Liver (tissue), 9 donors: ENCODE results near the gene ZNF599. TPM values are rescaled to one million over a fixed set of nuclear protein-coding genes. Genes with fewer than 3 reads are reported as not detected.

ENCODE experiments used
- DNase-seq: peaks from one replicate; pipeline ENCODE4 v3.0.0-alpha.2; 2017; ENCODE audit warnings: low spot score
- H3K27ac ChIP-seq, 2 donors: one replicate each; pipeline ENCODE4 v1.7.0; 2013; ENCODE audit warnings: inconsistent platforms in 2 of 2, low read length in 2 of 2, control low read depth in 1 of 2, low read depth in 1 of 2, mild to moderate bottlenecking in 1 of 2
- H3K27me3 ChIP-seq, 4 donors: one replicate each; pipeline versions ENCODE4 v1.6.1 to v1.7.0; 2013; ENCODE audit warnings: low read length in 3 of 4, inconsistent platforms in 1 of 4, mild to moderate bottlenecking in 1 of 4, moderate library complexity in 1 of 4; ENCODE audit not compliant: control insufficient read depth in 4 of 4, insufficient read depth in 4 of 4
- H3K36me3 ChIP-seq, 4 donors: one replicate each; pipeline versions ENCODE4 v1.6.1 to v1.7.0; 2013; ENCODE audit warnings: low read length in 3 of 4, mild to moderate bottlenecking in 3 of 4, low read depth in 1 of 4, moderate library complexity in 1 of 4; ENCODE audit not compliant: control insufficient read depth in 4 of 4, insufficient read depth in 3 of 4
- H3K4me1 ChIP-seq, 4 donors: one replicate each; pipeline versions ENCODE4 v1.6.1 to v1.7.0; 2013; ENCODE audit warnings: low read length in 3 of 4, mild to moderate bottlenecking in 3 of 4, moderate library complexity in 1 of 4; ENCODE audit not compliant: control insufficient read depth in 4 of 4, insufficient read depth in 4 of 4
- H3K4me3 ChIP-seq, 3 donors: one replicate each; pipeline versions ENCODE4 v1.6.1 to v1.7.0; 2013; ENCODE audit warnings: low read length in 3 of 3, control low read depth in 1 of 3, low read depth in 1 of 3, mild to moderate bottlenecking in 1 of 3
- H3K9ac ChIP-seq, 2 donors: one replicate each; pipeline ENCODE4 v1.7.0; 2013; ENCODE audit warnings: low read length in 2 of 2, mild to moderate bottlenecking in 2 of 2, moderate library complexity in 2 of 2, control low read depth in 1 of 2, low read depth in 1 of 2
- H3K9me3 ChIP-seq, 4 donors: one replicate each; pipeline versions ENCODE4 v1.6.1 to v1.7.0; 2013; ENCODE audit warnings: low read length in 3 of 4; ENCODE audit not compliant: control insufficient read depth in 4 of 4
- ATF3 ChIP-seq: IDR thresholded peaks from 2 replicates; pipeline ENCODE4 v1.6.1; 2016; ENCODE audit warnings: antibody characterized with exemption
- CTCF ChIP-seq: fragments of 150-350 bp; IDR thresholded peaks from 2 replicates; pipeline ENCODE4 v1.5.1; 2017; ENCODE audit warnings: improper control_type of control experiment, low read depth, low read length; ENCODE audit not compliant: missing input control
- EGR1 ChIP-seq, 2 donors: IDR thresholded peaks; 2 replicates each; pipeline ENCODE4 v1.6.1; 2016 to 2018; ENCODE audit warnings: antibody characterized with exemption in 2 of 2, low read depth in 2 of 2
- FOXA1 ChIP-seq: IDR thresholded peaks from 2 replicates; pipeline ENCODE4 v1.6.1; 2016; ENCODE audit warnings: antibody characterized with exemption
- FOXA2 ChIP-seq: IDR thresholded peaks from 2 replicates; pipeline ENCODE4 v1.6.1; 2016; ENCODE audit warnings: antibody characterized with exemption
- GABPA ChIP-seq, 2 donors: IDR thresholded peaks in 1 of 2; conservative IDR thresholded peaks in 1 of 2; 2 replicates each; pipeline ENCODE4 v1.6.1; 2016; ENCODE audit warnings: antibody characterized with exemption in 2 of 2, mild to moderate bottlenecking in 1 of 2, moderate library complexity in 1 of 2
- HNF4A ChIP-seq, 2 donors: conservative IDR thresholded peaks; 2 replicates each; pipeline ENCODE4 v1.6.1; 2016; ENCODE audit warnings: antibody characterized with exemption in 2 of 2, mild to moderate bottlenecking in 2 of 2
- HNF4G ChIP-seq: IDR thresholded peaks from 2 replicates; pipeline ENCODE4 v1.6.1; 2016; ENCODE audit warnings: antibody characterized with exemption
- JUND ChIP-seq, 2 donors: IDR thresholded peaks; 2 replicates each; pipeline ENCODE4 v1.6.1; 2016; ENCODE audit warnings: antibody characterized with exemption in 2 of 2
- MAX ChIP-seq: IDR thresholded peaks from 2 replicates; pipeline ENCODE4 v1.6.1; 2016; ENCODE audit warnings: antibody characterized with exemption
- NR2F2 ChIP-seq: IDR thresholded peaks from 2 replicates; pipeline ENCODE4 v1.6.1; 2016; ENCODE audit warnings: antibody characterized with exemption
- RAD21 ChIP-seq, 2 donors: IDR thresholded peaks; 2 replicates each; pipeline ENCODE4 v1.6.1; 2016; ENCODE audit warnings: antibody characterized with exemption in 2 of 2, mild to moderate bottlenecking in 2 of 2
- REST ChIP-seq: IDR thresholded peaks from 2 replicates; pipeline ENCODE4 v1.6.1; 2016; ENCODE audit warnings: antibody characterized with exemption, mild to moderate bottlenecking
- RXRA ChIP-seq, 2 donors: IDR thresholded peaks; 2 replicates each; pipeline ENCODE4 v1.6.1; 2017 to 2018; ENCODE audit warnings: antibody characterized with exemption in 2 of 2, mild to moderate bottlenecking in 1 of 2
- SP1 ChIP-seq: IDR thresholded peaks from 2 replicates; pipeline ENCODE4 v1.6.1; 2018; ENCODE audit warnings: antibody characterized with exemption, mild to moderate bottlenecking
- TAF1 ChIP-seq: conservative IDR thresholded peaks from 2 replicates; pipeline ENCODE4 v1.6.1; 2016; ENCODE audit warnings: antibody characterized with exemption, mild to moderate bottlenecking
- YY1 ChIP-seq: IDR thresholded peaks from 2 replicates; pipeline ENCODE4 v1.6.1; 2016; ENCODE audit warnings: antibody characterized with exemption, mild to moderate bottlenecking
- ZBTB33 ChIP-seq: IDR thresholded peaks from 2 replicates; pipeline ENCODE4 v1.6.1; 2016; ENCODE audit warnings: antibody characterized with exemption
- WGBS: extraction: QIAGEN DNeasy Blood & Tissue Kit; methylation state at CpG from one replicate; pipeline ENCODE4 v1.1.7; 2013; 5-methylcytosine and 5-hydroxymethylcytosine counted together
- polyA plus RNA-seq, 2 donors: library from polyadenylated mRNA; stranded (reverse) in 1 of 2; unstranded in 1 of 2; fragments of 200-250 nt in 1 of 2; fragments of >200 nt in 1 of 2; fragmentation: Nextera tagmentation in 1 of 2; extraction: Ambion mirVana in 1 of 2; gene quantifications; one replicate each; pipeline versions ENCODE4 v1.2.1 to v1.2.3, GENCODE V29; 2013 to 2015
- total RNA-seq, 2 donors: library from RNA; depleted of rRNA; stranded (reverse); fragments of >200 nt; gene quantifications; one replicate each; pipeline ENCODE4 v1.2.3, GENCODE V29; 2014
- donor health status: healthy.
- donor health status: healthy.
- donor health status: healthy.
- donor health status: healthy.
- donor health status: healthy.

ZNF599 gene
- total and polyA plus RNA-seq, 4 donors, result 1.5 to 2.6 (median 2.1) TPM

GRCh38 chr19:34731019-34731829 is 41.8 kb downstream of the ZNF599 start:
- H3K36me3 ChIP-seq, result peaks cover 0 to 8% (median 6%) of the 10 kb centered on the region in 4 donors
- no peak overlapping the region for H3K4me3 ChIP-seq
- H3K4me1 ChIP-seq, result peaks cover 5 to 18% (median 15%) of the 10 kb centered on the region in 4 donors
- no peak for TF ChIP-seq SP1
- TF ChIP-seq RAD21 (IDR thresholded peaks at IDR 0.05), result no peak
- TF ChIP-seq YY1, result no peak
- no peak for TF ChIP-seq MAX
- TF ChIP-seq FOXA2, result no peak
- no peak for TF ChIP-seq CTCF
- TF ChIP-seq TAF1, result no peak
- H3K9ac ChIP-seq, result no peak overlapping the region
- DNase-seq, result no peak
- no peaks in the 10 kb centered on the region for H3K27me3 ChIP-seq
- 91% methylated on average over 11 of the region's 11 CpGs for WGBS
- peaks cover 0 to 10% (median 4%) of the 10 kb centered on the region in 4 donors for H3K9me3 ChIP-seq
- no peak overlapping the region for H3K27ac ChIP-seq

GRCh38 chr19:34725400-34725799 is 47.6 kb downstream of the ZNF599 start:
- DNase-seq, result no peak
- Histone ChIP-seq H3K9me3 (no peaks in the 10 kb centered on the region), H3K27ac (no peak overlapping the region), H3K27me3 (no peaks in the 10 kb centered on the region), H3K9ac (no peak overlapping the region), H3K4me1 (no peaks in the 10 kb centered on the region), H3K36me3 (no peaks in the 10 kb centered on the region), H3K4me3 (no peak overlapping the region)
- TF ChIP-seq CTCF (no peak), GABPA (IDR thresholded peaks at IDR 0.05 in 1 of 2, conservative IDR thresholded peaks at IDR 0.05 in 1 of 2) (no peak), HNF4A (conservative IDR thresholded peaks at IDR 0.05) (no peak), REST (no peak), RAD21 (IDR thresholded peaks at IDR 0.05) (no peak), MAX (no peak), TAF1 (no peak), EGR1 (IDR thresholded peaks at IDR 0.05; ENCODE audit: low read depth in 2 of 2) (no peak), RXRA (IDR thresholded peaks at IDR 0.05) (no peak), HNF4G (no peak), JUND (IDR thresholded peaks at IDR 0.05) (no peak), FOXA2 (no peak), NR2F2 (no peak), ZBTB33 (no peak), YY1 (no peak), SP1 (no peak), FOXA1 (no peak), ATF3 (no peak)
- 39% methylated on average over 6 of the region's 6 CpGs for WGBS
